HG02840 (cell line): ENCODE data around the gene DPEP1.

Source experiments
- ATAC-seq: cut with Tn5 transposase; IDR thresholded peaks from one replicate; pipeline ENCODE4 v1.9.1; 2021; ENCODE audit warnings: mild to moderate bottlenecking, moderate library complexity, moderate number of reproducible peaks; ENCODE audit not compliant: unreplicated experiment, low FRiP score

Gene DPEP1

GRCh38 chr16:89596061-89596689, 17.3 kb upstream of the DPEP1 start:
- no peak for ATAC-seq

DNA sequence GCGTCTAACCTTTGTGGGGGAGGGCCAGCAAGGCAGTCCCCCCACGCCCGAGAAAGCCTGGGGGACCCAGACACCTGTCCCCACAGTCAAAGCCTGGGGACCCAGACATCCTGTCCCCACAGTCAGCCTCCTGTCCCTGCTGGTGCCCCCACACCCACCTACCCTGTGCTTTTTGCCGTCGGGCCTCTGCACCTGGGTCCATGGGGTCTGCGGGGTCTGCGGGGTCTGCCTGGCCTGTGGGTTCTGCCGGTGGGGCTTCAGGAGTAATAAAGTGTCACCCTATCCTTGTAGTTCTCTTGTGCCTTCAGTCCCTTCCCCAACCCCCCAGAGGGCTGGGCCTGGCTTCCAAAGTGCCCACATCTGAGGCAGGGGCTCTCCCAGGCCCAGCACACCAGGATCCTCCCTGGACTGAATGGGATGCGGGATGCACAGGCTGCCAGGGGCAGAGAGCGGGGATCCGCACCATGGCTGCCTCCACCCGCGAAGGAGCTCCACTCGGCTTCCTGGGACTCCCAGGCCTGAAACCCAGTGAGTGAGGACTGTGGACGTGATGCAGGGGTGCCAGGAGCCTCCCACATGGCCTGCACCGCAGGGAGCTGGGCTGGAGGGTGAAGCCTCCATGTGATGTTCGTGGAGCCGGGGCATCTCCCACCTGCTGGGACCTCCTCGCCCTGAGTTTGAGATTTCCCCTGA, 16.3 kb upstream of the DPEP1 start:
- no peak for ATAC-seq

DNA sequence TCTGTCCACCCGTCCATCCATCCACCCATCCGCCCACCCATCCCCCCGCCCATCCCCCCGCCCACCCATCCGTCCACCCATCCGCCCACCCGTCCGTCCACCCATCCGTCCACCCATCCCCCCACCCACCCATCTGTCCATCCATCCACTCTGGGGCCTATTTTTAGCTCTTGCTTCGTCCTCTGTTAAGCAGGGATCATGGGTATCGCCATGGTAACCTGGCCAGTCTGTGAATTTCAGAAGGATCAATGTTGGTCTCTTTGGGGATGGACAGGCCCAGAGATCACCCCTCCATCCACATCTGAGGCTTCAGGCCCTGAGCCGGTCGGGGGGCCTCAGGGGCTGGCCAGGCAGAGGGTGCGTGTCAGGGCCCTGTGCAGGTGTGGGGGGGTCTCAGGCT, 15.2 kb upstream of the DPEP1 start:
- ATAC-seq: no peak

- no peak for ATAC-seq
Measured at GRCh38 chr16:89599451-89599858, 14.0 kb upstream of the DPEP1 start.

- no peak for ATAC-seq
Measured at GRCh38 chr16:89599902-89600301, 13.5 kb upstream of the DPEP1 start.

GRCh38 chr16:89600427-89600826, 13.0 kb upstream of the DPEP1 start:
- ATAC-seq: no peak

DNA sequence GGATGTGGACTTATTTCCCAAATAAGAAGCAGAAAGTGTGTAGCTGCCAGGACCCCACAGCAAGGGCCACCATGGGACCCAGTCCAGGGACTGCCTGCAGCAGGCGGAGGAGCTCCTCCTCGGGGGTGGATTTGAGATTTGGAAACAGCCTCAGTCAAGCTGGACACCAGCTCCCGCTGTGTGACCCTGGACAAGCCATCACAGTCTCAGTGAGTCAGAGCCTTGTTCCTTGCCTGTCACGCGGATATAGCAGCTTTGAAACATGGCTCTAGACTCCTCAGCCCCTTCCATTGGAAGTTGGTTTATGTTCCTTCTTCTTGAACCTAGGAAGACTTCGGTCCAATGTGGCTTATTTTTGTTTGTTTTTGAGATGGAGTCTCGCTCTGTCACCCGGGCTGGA, 12.5 kb upstream of the DPEP1 start:
- ATAC-seq: no peak

DNA sequence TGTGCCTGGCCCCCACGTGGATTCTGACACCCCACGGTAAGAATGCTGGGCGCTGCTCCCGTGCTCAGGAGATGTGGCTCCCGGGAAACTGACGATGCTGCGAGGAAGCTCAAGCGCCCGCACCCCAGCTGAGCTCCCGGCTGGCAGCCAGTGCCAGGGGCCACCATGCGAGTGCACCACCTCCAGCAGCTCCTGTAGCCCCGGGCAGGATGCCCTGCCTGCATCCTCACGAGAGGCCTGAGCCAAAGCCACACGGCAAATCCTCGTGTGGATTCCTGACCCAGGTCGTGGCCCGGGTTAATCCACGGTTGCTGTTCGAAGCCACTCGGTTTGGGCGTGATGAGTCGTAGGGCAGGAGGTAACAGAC, 11.6 kb upstream of the DPEP1 start:
- no peak for ATAC-seq

- ATAC-seq: no peak
Measured at GRCh38 chr16:89602273-89602951, 11.0 kb upstream of the DPEP1 start.

DNA sequence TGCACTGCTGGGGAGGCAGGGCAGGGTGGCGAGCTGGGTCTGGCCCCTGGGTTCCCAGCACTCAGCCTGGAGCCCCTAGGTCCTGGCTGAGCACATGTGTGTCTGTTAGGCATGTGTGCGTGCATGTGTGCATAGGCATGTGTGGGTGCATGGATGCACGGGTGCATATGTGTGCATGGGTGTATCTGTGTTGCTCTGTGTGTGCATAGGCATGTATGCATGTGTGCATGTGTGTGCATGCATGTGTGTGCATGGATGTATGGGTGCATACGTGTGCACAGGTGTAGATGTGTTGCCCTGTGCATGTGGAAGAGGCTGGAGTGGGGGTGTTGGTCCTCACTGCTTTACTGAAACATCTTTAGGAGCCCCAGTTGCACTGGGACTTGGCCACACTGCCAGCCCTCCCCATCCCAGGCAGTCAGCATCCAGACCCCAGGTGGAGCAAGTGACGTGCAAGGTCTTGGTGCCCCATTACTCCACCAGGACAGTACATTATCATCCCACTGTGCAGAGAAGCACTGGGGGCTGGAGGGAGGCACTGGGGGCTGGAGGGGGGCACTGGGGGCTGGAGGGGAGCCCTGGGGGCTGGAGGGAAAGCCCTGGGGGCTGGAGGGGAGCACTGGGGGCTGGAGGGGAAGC, 10.4 kb upstream of the DPEP1 start:
- ATAC-seq: no peak

DNA sequence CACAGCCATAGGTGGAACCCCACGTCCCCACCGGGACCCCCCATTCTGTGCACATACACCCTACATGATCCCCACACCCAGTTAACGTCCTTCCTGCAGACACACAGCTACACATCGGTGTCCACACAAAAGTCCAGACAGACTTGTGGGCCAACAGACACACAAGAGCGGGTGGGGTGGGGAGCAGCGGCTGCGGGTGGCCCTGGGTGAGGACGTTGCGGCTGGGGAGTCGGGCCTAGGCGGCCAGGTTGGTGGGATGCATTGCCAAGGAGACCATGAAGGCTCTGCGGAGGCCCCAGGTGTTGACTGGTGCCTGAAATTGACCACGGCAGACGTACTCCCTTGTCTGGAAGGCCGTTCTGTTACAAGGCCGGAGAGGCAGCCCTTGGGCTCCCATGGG, 8.7 kb upstream of the DPEP1 start:
- no peak for ATAC-seq

DNA sequence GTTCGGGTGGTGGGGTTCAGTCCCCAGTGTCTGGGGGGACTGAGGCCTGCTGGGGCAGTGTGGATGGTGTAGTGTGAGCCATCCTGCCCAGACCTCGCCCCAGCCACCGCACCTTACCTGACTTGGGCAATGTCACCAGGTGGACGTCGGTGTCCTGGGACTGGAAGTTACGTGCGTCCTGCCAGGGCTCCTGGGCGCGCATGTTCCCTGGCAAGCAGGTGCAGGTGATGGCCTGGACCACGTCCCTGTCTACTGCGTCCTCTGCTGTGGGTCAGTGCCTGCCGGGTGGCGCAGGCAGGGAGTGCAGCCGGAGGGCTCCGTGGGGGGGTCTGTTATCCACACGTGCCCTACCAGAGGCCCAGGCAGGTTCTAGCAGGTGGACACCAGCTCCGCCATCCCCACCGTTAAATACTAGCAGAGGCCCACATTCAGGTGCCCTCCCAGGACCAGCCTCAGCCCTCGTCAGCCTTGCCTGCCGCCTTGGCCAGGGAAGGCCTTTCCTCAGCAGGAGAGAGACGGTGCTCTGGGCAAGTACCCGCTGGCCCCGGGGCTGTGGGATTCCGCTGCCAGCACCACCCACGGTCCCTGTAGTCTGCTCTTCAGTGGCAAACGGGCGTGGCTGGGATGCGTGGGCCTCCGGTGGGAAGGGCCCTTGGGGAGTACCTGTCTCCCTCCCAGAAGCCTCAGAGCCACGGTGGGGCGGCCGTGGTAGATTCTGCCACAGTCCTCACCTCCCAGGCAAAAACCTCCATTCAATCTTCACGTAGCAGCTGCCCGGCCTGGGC, 8.1 kb upstream of the DPEP1 start:
- no peak for ATAC-seq

DNA sequence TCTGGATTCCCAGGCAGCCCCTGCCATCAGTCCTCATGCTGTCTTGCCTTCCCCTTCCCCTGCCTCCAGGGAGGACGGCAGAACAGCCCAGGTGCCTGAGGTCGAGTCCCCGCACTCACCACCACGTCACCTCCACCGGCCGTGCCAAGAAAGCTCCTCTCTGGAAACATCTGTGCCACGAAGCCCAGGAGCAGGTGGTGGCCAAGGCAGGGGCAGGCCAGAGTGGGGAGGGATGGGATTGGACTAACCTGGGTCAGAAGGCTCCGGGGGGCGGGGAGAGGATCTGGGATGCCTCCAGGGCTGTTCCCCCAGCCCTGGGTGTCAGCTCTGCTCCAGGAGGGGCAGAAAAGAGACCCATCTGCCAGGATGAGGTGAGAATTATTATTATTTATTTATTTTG, 7.4 kb upstream of the DPEP1 start:
- no peak for ATAC-seq

DNA sequence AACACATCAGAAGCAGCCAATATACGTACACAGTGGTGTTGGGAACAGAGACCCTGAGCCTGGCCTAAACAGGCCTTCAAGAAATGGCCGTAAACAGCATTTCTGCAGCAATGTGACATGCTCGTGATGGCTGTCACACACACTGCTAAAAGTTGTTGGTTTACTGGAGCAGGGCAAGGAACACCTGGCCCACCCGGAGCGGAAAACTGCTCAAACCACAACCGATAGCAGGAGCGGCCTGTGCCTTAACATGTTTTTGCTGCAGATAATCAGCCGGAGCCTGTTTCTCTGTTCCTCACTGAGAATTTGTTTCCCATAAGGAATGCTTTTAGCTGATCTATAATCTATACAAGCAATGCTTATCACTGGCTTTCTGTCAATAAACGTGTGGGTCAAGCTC, 6.0 kb upstream of the DPEP1 start:
- no peak for ATAC-seq

GRCh38 chr16:89607937-89608740, 5.3 kb upstream of the DPEP1 start:
- no peak for ATAC-seq

DNA sequence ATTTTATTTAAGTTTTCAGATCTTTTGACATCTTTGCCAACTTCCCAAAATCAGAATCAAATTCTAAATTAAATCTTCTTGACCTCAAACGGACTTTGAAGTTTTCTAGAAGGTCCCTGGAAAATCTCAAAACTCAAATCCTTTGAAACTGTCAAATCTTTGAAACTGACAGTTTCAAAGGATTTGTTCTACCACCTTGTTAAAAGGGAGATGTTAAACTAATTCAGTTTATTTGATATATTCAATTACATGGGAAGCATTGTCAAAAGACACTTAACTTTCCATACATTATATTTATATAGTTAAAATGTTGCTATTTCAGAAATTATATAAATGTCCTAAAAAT, 3.4 kb upstream of the DPEP1 start:
- no peak for ATAC-seq

- no peak for ATAC-seq
Measured at GRCh38 chr16:89612415-89613166, 851 bp upstream of the DPEP1 start.

DNA sequence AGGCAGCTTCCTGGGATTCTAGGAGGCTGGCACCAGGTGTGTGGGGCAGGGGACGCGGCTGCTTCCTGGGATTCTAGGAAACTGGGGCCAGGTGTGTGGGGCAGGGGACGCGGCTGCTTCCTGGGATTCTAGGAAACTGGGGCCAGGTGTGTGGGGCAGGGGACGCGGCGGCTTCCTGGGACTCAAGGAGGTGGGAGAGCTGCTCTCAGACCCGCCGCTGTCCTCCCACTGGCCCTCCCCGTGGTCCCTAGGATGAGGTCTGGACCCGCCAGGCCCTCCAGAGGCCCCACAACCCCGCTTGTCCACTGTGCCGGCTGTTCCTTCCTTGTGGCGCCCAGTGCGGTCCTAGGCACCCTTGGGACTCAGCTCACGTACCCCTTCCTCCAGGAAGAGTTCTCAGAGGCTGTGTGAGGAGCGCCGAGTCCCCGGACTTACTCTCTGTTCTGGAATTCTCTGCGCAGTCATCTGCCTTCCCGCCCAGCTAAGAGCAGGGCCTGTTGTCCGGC, 565 bp downstream of the DPEP1 start:
- no peak for ATAC-seq

DNA sequence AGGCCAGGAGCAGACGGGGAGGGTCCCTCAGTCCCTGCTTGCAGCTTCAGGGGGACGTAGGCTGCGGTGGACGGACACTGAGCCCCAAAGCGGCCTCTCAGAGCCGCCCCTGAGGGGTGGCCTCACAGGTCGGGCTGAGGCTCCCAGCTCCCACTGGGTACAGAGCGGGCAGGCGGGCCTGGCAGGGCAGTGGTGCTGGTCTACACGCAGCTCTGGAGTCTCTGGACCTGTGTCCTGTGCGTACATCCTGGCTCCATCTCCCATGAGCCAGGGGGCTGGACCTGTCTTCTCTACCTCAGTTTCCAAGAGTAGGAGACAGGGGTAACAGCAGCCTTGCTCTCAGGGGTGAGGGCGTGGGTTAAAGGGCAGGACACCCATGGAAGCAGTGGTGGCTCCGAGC, 1.7 kb downstream of the DPEP1 start:
- ATAC-seq: no peak
